PC-3 (cell line): ENCODE results near the gene MAML2. TPM values are rescaled to one million over a fixed set of nuclear protein-coding genes. Genes with fewer than 3 reads are reported as not detected.
A peak's percentile ranks its signal among the peaks of the same experiment; 100 is the strongest.

Source experiments
- ATAC-seq: fragments of 200-7000 bp; cut with Tn5 transposase; 2 replicates; pipeline ENCODE4 v1.9.1; 2020; ENCODE audit warnings: mild to moderate bottlenecking, moderate library complexity
- BruUV-seq: library from RNA; stranded (reverse); fragments of 400-500 nt; replicated peaks from 2 replicates; lab custom pipeline; 2021; lab: Mats Ljungman, UMichigan
- CTCF ChIA-PET: fragments of 300-600 bp; sonication (Branson Sonifier 250); formaldehyde crosslinking; loops from one replicate; lab custom pipeline; 2022; ENCODE audit warnings: antibody characterized with exemption; lab: Charles Lee
- POLR2A ChIA-PET: fragments of 300-600 bp; sonication (Branson Sonifier 250); formaldehyde crosslinking; loops from one replicate; lab custom pipeline; 2022; ENCODE audit warnings: antibody characterized with exemption; ENCODE audit not compliant: unreplicated experiment; lab: Charles Lee
- DNase-seq: peaks from one replicate; pipeline ENCODE4 v3.0.0-alpha.2; 2015
- H2AFZ ChIP-seq: fragments of 300-600 bp; sonication (generic); 2 replicates; pipeline ENCODE4 v1.6.0; 2016; ENCODE audit warnings: antibody characterized with exemption, low read length
- H3F3A ChIP-seq: fragments of 300-600 bp; sonication (generic); one replicate; pipeline ENCODE4 v1.6.0; 2017; ENCODE audit warnings: antibody characterized with exemption, low read length, control low read depth, mild to moderate bottlenecking; ENCODE audit not compliant: unreplicated experiment
- H3K27ac ChIP-seq: fragments of 300-600 bp; sonication (generic); 2 replicates; pipeline ENCODE4 v1.5.1; 2016; ENCODE audit warnings: mild to moderate bottlenecking, low read length
- H3K27me3 ChIP-seq: fragments of 300-600 bp; sonication (generic); 2 replicates; pipeline ENCODE4 v1.6.1; 2016; ENCODE audit warnings: low read length, mixed read lengths
- H3K36me3 ChIP-seq: fragments of 300-600 bp; sonication (generic); 2 replicates; pipeline ENCODE4 v1.6.1; 2016; ENCODE audit warnings: low read depth, mixed run types, low read length, mixed read lengths
- H3K4me1 ChIP-seq: fragments of 300-600 bp; sonication (generic); 2 replicates; pipeline ENCODE4 v1.5.1; 2016; ENCODE audit warnings: low read length; ENCODE audit not compliant: insufficient read depth
- H3K4me2 ChIP-seq: fragments of 300-600 bp; sonication (generic); 2 replicates; pipeline ENCODE4 v1.6.0; 2016; ENCODE audit warnings: low read length
- H3K4me3 ChIP-seq: fragments of 300-600 bp; sonication (generic); 2 replicates; pipeline ENCODE4 v1.5.1; 2016; ENCODE audit warnings: mild to moderate bottlenecking, low read length, mixed read lengths
- H3K79me2 ChIP-seq: fragments of 300-600 bp; sonication (generic); 2 replicates; pipeline ENCODE4 v1.6.1; 2017; ENCODE audit warnings: low read length, mixed read lengths
- H3K9ac ChIP-seq: fragments of 300-600 bp; sonication (generic); 2 replicates; pipeline ENCODE4 v1.6.0; 2016; ENCODE audit warnings: mild to moderate bottlenecking, low read length
- H3K9me2 ChIP-seq: fragments of 300-600 bp; sonication (generic); replicated peaks from 2 replicates; pipeline ENCODE4 v1.6.1; 2016; ENCODE audit warnings: mixed run types, low read length, mixed read lengths
- H3K9me3 ChIP-seq: fragments of 300-600 bp; sonication (generic); 2 replicates; pipeline ENCODE4 v1.6.1; 2016; ENCODE audit warnings: low read length, mixed read lengths
- H4K20me1 ChIP-seq: fragments of 300-600 bp; sonication (generic); 2 replicates; pipeline ENCODE4 v1.6.1; 2016; ENCODE audit warnings: low read length, mixed read lengths
- EZH2 ChIP-seq: fragments of 300-600 bp; sonication (generic); IDR thresholded peaks from one replicate; pipeline ENCODE4 v1.6.1; 2017; ENCODE audit warnings: antibody characterized with exemption, mild to moderate bottlenecking, low read length; ENCODE audit not compliant: unreplicated experiment
- EZH2phosphoT487 ChIP-seq: fragments of 300-600 bp; sonication (generic); IDR thresholded peaks from 2 replicates; pipeline ENCODE4 v1.6.1; 2018; ENCODE audit warnings: mild to moderate bottlenecking, antibody characterized with exemption, low read length, borderline replicate concordance
- intact Hi-C: fragments of 100-400 bp; cut with micrococcal nuclease; formaldehyde crosslinking; loops from 2 replicates; pipeline ENCODE4 v1.9.0; 2023
- total RNA-seq: library from RNA; depleted of rRNA; stranded (reverse); fragments of >200 nt; gene quantifications from 2 replicates; pipeline ENCODE4 v1.2.3, GENCODE V29; 2014
- TF ChIP-seq, protein P1 (sequence below): fragments of 300-600 bp; sonication (generic); conservative IDR thresholded peaks from 2 replicates; pipeline ENCODE4 v1.5.1; 2017; ENCODE audit warnings: antibody characterized with exemption, low read depth, mild to moderate bottlenecking, low read length

MAML2 gene
- total RNA-seq, 1 experiment from 2014 or later = 10.9 TPM

DNA sequence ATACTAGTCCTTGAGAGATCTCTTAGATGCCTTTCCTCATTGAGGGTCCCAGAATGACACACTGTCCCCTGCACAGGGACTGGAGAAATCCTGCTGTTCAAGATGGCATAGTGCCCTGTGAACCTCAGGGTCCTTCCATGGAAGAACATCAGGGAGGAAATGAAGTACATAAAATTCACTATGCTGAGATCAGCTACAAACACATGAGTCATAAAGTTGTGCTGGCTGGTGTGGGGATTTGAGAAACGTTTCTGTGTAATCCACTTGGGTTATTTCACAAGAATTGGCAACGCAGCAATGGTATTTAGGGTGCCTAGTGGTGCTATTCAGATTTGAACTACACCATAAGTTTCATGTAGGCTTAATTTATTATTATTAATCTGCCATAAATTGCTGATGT lies 174.4 kb downstream of the MAML2 start:
- CTCF ChIA-PET = interaction anchor here (0.6 kb wide), 1 partner anchor 1180 kb away, joined by 8 read pairs; no protein-coding TSS in a partner anchor
- Histone ChIP-seq H3K79me2 (no peaks in the 10 kb centered on the region), H3K9me2 (no peaks in the 10 kb centered on the region), H3F3A (no peaks in the 10 kb centered on the region), H3K9me3 (no peaks in the 10 kb centered on the region), H3K27me3 (no peaks in the 10 kb centered on the region), H3K27ac (no peak overlapping the region), H3K4me2 (no peak overlapping the region), H4K20me1 (no peaks in the 10 kb centered on the region), H3K4me3 (no peak overlapping the region), H2AFZ (no peak overlapping the region), H3K36me3 (no peaks in the 10 kb centered on the region), H3K9ac (no peak overlapping the region), H3K4me1 (peaks cover 15% of the 10 kb centered on the region)
- ATAC-seq (peak; percentile 69), DNase-seq (peak; percentile 67)
- TF ChIP-seq EZH2phosphoT487 = no peak
- TF ChIP-seq, protein P1, sequence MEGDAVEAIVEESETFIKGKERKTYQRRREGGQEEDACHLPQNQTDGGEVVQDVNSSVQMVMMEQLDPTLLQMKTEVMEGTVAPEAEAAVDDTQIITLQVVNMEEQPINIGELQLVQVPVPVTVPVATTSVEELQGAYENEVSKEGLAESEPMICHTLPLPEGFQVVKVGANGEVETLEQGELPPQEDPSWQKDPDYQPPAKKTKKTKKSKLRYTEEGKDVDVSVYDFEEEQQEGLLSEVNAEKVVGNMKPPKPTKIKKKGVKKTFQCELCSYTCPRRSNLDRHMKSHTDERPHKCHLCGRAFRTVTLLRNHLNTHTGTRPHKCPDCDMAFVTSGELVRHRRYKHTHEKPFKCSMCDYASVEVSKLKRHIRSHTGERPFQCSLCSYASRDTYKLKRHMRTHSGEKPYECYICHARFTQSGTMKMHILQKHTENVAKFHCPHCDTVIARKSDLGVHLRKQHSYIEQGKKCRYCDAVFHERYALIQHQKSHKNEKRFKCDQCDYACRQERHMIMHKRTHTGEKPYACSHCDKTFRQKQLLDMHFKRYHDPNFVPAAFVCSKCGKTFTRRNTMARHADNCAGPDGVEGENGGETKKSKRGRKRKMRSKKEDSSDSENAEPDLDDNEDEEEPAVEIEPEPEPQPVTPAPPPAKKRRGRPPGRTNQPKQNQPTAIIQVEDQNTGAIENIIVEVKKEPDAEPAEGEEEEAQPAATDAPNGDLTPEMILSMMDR = no peak
- TF ChIP-seq EZH2 = no peak
- intact Hi-C loops = loop anchor here (5.0 kb wide), 1 partner anchor 174 kb away; the partner anchor contains the start of gene MAML2
- BruUV-seq = no TSS peak
- POLR2A ChIA-PET = no interaction called here

DNA sequence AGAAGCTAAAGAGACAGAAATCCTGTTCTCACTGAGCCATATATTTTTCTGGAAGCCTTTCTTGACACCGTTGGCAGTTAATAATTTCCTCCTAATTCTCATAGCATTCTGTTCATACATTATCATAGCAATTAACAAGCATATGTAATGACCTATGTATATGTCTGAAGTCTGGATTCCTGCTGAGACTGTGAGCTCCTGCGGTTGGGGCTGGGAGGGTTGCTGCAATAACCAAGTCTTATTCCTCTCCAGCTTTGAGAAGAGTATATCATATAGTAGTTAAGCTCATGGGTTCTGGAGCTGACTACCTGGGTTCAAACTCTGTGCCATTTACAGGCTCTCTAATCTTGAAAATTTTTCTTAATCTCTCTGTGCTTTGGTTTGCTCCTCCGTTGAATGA lies 175.2 kb downstream of the MAML2 start:
- DNase-seq (no peak), ATAC-seq (no peak)
- no peaks in the 10 kb centered on the region for H3K9me3 ChIP-seq
- no peaks in the 10 kb centered on the region for H3F3A ChIP-seq
- CTCF ChIA-PET = no interaction called here
- H4K20me1 ChIP-seq = no peaks in the 10 kb centered on the region
- no peaks in the 10 kb centered on the region for H3K27me3 ChIP-seq
- H3K9me2 ChIP-seq = no peaks in the 10 kb centered on the region
- no peak overlapping the region for H3K9ac ChIP-seq
- BruUV-seq = no TSS peak
- H3K4me1 ChIP-seq = peaks cover 23% of the 10 kb centered on the region
- intact Hi-C loops = loop anchor here (5.0 kb wide), 1 partner anchor 175 kb away; the partner anchor contains the start of gene MAML2
- H3K4me3 ChIP-seq = no peak overlapping the region
- H3K36me3 ChIP-seq = no peaks in the 10 kb centered on the region
- no peak overlapping the region for H3K4me2 ChIP-seq
- no peaks in the 10 kb centered on the region for H3K79me2 ChIP-seq
- POLR2A ChIA-PET = no interaction called here
- H2AFZ ChIP-seq = no peak overlapping the region
- TF ChIP-seq, protein P1 = no peak
- no peak overlapping the region for H3K27ac ChIP-seq

DNA sequence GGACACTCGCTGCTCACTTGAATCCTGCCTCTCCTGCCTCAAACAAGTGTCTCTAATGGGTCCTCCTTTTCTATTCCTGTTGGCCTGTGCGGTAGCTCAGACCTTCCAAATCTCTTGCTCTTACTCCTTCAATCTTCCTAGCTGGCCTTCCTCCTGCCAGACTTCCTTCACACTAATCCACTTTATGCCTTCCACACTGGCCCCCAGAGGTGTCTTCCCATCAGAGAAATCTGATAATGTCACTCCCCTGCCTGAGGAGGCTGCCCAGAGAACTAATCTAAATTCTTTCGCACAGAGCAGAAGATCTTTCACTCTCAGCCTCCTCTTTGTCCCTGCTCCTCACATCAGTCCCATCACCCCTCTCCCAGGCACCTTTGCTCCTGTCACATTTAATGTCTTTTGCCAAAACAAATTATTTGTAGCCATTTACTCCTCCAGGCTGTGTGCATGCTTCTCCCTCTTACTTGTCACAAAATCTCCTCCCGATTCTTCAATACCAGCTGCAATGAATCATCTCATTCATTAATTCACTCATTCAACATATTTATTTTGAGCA lies 175.7 kb downstream of the MAML2 start:
- no peak for ATAC-seq
- no peaks in the 10 kb centered on the region for H3K36me3 ChIP-seq
- no peak for DNase-seq
- no peaks in the 10 kb centered on the region for H3K9me2 ChIP-seq
- intact Hi-C loops = loop anchor here (5.0 kb wide), 1 partner anchor 175 kb away; the partner anchor contains the start of gene MAML2
- H3K4me1 ChIP-seq = peaks cover 26% of the 10 kb centered on the region
- H4K20me1 ChIP-seq = no peaks in the 10 kb centered on the region
- no peak overlapping the region for H3K4me2 ChIP-seq
- H3K27ac ChIP-seq = no peak overlapping the region
- POLR2A ChIA-PET = no interaction called here
- TF ChIP-seq, protein P1 = no peak
- H3K9me3 ChIP-seq = no peaks in the 10 kb centered on the region
- H3F3A ChIP-seq = no peaks in the 10 kb centered on the region
- no TSS peak for BruUV-seq
- CTCF ChIA-PET = no interaction called here
- H3K4me3 ChIP-seq = no peak overlapping the region
- no peak overlapping the region for H3K9ac ChIP-seq
- H2AFZ ChIP-seq = no peak overlapping the region
- H3K27me3 ChIP-seq = no peaks in the 10 kb centered on the region
- H3K79me2 ChIP-seq = no peaks in the 10 kb centered on the region
